GM19023 (cell line): ENCODE measurements around the gene LDLRAP1.
"Not testable (repeated sequence)": the region's sequence is repeated elsewhere in the genome, so short reads cannot be mapped to it uniquely, and the experiment has no call there.

Experiments used
- ATAC-seq: cut with Tn5 transposase; IDR thresholded peaks from one replicate; pipeline ENCODE4 v1.9.1; 2021; ENCODE audit warnings: mild to moderate bottlenecking, moderate library complexity; ENCODE audit not compliant: unreplicated experiment

LDLRAP1 gene, protein sequence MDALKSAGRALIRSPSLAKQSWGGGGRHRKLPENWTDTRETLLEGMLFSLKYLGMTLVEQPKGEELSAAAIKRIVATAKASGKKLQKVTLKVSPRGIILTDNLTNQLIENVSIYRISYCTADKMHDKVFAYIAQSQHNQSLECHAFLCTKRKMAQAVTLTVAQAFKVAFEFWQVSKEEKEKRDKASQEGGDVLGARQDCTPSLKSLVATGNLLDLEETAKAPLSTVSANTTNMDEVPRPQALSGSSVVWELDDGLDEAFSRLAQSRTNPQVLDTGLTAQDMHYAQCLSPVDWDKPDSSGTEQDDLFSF

DNA sequence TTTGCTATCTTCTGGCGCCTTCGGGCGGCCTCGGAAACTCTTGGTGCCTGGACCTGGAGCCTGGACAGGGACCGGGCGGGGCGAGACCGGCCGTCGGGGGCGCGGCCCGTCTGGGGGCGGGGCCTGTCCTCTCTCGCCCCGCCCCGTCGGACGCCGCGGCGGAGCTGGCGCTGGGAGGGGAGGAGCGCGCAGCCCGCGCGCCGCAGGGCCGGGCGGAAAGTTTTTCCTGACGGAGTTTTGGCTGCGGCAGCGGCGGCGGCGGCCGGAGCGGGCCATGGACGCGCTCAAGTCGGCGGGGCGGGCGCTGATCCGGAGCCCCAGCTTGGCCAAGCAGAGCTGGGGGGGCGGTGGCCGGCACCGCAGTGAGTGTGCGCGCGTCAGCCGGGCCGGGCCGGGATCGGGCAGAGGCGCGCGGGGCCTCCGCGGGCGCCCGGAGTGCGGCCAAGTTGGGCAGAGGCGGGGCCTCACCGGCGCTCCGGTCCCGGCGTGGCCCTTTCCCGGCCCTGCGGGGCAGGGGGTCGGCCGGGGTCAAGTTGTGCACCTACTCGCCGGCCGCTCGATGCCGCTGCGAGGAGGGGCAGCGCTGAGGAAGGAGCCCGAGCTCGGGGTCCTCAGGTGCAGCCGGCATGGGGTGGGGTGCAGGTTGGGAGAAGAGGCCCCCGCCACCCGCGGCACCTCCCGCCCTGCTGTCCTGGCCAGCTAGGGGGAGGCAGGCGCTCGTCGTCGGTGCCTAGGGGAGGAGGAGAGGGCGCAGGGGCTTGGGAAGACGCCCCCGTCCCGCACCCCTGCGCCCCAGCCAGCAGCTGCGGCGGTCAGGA, at the start of gene LDLRAP1:
TSS of gene LDLRAP1 (plus strand) at position 182 of the 818 bp plus-strand sequence. CDS start at position 275, 93 bp downstream.
- ATAC-seq = peak; percentile 89

DNA sequence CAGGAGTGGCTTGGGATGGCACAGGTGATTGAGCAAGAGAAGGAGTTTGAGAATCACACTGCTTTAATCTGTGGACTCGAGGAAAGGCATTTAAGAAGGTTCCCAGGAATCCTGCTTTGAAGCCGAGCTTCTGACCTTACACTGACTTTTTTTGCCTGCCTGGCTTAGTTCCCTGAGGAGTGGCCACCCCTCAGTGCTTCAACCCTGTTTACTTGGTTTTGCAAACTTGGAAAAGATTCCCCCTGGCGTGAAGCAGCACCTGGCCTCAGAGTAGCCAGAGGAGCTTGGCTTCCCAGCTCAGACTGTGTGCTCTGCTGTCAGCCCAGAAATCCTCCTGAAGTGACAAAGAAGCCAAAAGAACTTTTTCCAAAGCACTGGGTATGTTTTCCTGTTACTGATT, 48.5 kb upstream of the LDLRAP1 start:
- no peak for ATAC-seq

DNA sequence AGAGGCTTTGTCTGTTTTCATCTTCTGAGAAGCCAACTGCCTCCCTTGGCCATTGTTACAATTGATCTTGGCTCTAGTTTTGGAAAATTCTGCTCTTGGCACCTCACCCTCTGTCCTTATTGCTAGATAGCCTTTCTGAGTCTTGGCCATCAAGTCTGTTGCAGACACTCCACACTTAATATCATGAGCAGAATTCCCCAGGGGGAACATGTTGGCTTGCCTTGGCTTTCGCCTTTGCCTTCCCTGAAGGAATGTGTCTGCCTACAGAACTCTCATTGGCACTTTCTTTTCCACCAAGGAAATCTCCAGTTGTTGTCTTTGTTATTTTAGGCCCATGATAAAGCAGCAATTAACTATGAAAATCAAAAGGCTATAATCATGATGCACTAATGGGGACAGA, 42.7 kb upstream of the LDLRAP1 start:
- no peak for ATAC-seq

DNA sequence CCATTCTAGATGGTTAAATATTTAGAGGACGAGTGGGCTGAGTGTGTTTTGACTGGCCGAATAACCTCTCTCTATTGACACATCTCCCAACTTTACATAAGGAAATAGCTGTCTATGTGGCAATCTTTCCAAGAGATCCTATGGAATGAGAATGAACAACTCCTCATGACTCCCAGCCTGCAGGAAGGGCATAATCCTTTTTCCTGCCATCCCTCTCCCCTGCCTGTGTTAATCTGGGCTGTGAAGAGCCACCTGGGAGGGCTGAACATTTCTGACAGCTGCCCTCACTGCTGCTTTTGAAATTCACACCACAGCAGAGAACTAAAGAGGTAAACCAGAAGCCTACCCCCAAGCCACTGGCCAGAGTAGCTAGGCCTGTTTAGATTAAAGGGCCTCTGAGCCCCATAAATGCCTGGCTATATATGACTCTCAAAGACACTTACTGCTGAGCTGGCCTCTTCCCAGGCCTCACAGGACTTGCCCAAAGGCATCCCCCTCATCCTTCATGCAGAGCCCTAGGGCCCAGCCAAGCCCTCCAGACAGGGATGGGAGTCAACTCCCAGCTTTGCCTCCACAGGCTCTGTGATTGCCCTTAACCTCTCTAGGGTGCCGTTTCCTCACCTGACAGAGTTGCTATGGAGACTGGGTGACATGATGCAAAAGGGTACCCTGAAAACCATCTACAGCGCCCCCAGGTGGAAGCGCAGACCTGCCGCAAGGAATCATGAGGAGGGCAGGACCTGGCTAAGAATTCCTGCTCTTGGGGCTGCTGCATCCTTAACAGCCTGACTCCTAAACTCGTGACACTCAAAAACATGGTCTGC, 42.0 kb upstream of the LDLRAP1 start:
- no peak for ATAC-seq

DNA sequence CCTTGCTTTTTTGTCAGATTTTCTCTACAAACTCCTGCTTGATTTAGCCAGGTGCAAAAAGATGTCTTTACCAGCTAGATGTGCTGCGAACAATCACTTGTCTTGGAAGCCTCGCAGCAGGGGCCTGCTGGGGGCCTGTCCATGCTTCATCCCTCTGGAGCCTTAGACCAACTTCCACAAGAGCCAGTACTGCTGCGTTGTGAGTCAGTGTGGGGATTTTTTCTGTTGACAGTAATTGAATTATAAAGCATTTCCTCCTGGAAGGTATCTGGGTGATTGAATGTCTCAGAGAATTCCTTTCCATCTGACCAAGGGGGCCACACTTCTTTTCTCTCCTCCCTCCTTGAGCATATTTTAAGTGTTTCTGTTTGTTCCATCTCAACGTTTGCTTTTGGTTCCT, 40.4 kb upstream of the LDLRAP1 start:
- ATAC-seq = no peak

DNA sequence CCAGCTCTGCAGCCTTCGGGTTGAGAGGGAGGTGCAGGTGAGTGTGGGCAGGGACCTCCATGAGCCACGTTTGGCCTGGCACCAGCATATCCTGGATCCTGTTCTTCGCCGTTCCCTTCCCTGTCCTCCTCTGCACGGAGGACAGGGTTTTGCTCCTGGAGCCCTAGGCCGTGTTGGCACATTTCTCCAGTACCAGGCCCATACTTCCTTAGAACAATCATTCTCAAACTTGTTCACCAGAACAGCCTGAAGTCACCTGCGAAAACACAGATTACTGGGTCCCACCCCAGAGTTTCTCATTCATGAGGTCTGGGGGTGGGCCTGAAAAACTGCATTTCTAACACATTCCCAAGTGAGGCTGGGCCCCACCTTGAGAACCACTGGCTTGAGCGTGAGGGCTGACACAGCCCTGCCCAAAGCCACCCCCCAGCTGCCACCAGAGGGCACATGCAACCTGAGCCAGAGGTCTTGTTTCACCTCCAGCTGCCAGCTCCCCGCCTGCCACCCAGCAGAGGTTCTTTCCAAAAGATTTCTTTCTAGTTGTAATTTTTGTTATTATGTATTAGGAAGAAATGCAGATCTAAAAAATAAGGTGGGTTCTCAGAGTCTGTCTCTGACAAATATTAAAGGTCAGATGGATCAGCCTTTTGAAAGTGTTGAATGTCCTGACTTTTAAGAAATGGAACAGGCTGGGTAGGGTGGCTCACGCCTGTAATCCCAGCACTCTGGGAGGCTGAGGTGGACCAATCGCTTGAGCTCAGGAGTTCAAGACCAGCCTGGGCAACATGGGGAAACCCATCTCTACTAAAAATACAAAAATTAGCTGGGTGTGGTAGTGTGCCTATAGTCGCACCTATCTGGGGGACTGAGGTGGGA, 39.6 kb upstream of the LDLRAP1 start:
- no peak for ATAC-seq

DNA sequence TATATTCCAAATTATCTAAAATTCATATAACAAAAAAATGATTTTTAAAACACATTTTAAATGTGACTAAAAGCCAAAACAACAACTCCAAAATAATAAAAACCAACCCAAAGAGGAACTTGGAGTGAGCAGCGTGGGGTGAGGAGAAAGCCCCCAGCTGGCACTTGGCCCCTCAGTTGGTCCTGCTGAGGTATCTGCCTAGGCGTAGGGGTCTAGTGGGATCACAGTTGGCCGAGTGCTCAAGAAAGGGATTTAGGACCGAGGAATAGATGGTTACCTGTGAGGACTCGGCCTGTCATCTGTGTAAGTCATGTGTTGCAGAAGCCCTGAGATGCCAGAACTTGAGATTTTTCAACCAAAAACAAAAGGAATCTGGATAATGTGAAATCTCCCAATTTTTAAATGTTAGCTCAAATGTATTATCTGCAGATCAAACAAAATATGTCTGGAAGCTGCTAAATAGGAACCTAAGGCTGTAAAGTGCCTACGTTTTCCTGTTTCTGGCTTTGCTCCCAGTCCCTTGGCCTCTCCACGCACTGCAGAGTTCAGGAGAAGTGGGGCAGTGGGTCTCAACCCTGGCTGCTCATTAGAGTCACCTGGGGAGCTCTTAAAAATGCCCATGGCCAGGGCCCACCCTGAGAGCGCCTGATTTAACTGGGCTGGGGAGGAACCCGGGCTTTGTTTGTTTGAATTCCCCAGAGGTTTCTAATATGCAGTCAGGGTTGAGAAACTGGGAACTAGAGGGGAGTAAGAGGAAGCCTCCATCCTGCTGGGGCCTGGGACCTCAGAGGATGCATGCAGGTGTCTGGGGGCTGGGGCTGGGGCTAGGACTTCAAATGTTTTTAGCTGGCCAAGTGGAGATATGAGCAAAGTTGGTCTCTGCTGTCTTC, 38.5 kb upstream of the LDLRAP1 start:
- no peak for ATAC-seq

DNA sequence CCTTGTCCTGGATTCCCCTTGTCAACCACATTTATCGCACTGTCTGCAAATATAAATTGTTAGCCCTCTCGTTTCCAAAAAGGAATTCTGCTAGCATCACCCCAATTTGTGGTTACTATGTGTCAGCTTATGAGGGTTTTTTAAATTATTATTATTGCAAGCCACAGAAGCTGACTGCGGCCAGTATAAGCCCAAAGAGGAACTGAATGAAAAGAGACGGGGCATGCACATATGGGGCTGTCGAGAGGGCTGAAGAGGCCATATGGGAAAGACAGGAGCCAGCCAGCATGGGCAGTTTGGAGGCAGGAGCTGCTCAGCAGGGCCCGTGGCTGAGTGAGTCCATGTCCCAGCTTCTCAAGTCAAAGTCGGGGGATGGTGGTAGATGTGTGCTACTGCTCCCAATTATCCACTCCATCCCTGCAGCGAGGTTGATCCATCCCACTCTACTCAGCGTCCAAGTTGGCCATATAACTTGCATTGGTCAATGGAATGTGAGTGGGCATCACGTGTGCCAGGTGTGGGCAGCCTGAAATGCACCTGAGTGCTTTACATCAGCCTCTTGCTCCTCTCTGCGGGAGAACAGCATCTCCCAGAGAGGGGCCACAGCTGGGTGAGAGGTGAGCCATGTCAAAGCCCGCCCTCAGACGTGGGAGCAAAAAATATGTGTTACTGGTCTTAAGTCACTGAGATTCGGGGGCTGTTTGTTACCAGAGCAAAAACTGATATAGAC, 37.6 kb upstream of the LDLRAP1 start:
- no peak for ATAC-seq

DNA sequence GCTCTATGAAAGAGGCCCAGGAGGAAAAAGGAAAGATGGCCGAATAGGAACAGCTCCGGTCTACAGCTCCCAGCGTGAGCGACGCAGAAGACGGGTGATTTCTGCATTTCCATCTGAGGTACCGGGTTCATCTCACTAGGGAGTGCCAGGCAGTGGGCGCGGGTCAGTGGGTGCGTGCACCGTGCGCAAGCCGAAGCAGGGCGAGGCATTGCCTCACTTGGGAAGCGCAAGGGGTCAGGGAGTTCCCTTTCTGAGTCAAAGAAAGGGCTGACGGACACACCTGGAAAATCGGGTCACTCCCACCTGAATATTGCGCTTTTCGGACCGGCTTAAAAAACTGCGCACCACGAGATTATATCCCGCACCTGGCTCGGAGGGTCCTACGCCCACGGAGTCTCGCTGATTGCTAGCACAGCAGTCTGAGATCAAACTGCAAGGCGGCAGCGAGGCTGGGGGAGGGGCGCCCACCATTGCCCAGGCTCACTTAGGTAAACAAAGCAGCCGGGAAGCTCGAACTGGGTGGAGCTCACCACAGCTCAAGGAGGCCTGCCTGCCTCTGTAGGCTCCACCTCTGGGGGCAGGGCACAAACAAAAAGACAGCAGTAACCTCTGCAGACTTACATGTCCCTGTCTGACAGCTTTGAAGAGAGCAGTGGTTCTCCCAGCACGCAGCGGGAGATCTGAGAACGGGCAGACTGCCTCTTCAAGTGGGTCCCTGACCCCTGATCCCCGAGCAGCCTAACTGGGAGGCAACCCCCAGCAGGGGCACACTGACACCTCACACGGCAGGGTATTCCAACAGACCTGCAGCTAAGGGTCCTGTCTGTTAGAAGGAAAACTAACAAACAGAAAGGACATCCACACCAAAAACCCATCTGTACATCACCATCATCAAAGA, 36.6 kb upstream of the LDLRAP1 start:
- not testable (repeated sequence) for ATAC-seq

DNA sequence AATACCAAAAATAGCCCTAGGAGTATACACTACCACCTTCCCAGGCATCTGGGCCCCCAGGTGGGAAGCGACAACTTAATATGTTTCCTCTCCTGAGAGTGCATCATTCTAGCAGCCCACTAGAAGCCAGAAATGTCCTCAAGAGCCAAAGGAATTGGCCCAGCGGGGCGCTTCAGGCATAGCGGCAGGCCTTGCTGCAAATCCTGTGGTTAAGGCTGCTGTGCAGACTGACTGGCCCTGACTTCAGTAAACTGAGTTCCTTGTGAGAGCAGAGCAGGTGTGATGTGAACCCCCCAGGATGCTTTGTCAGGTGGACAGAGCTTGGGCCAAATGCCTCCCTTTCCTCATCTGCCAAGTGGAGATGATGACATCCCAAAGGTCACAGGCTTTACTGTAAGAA, 29.7 kb upstream of the LDLRAP1 start:
- no peak for ATAC-seq

DNA sequence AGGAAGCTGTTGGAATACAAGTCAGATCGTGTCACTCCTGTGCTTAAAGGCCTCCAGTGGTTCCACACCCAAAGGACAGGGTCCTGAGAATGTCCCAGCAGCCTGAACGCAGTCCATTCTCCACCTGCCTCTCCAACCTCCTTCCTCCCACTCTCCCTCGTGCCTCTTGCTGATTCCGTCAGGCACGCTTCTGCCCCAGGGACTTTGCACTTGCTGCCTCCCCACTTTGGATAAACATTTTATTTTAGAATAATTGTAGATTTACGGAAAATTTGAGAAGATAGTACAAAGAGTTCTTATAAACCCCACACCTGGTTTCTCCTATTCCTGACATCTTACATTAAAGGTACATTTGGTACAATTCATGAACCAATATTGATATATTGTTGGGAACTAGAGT, 28.4 kb upstream of the LDLRAP1 start:
- no peak for ATAC-seq

DNA sequence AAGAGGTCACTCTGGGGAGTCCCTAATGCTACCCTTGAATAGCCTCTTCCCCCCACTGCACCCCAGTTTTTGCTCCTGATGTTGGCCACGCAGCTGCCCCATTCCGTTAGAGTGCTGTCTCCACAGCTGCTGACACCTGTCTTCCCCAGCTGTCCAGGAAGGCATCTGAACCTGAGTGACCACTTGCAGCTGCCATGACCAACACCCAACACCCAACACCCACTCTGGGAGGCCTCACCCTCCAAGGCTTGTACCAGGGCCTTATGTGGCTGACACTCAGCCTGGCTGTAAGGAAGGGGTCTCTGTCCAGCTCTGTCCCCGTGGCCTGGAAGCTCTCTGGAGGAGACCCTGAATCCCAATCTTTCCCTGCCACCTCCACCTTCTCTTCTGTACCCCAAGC, 26.7 kb upstream of the LDLRAP1 start:
- no peak for ATAC-seq

DNA sequence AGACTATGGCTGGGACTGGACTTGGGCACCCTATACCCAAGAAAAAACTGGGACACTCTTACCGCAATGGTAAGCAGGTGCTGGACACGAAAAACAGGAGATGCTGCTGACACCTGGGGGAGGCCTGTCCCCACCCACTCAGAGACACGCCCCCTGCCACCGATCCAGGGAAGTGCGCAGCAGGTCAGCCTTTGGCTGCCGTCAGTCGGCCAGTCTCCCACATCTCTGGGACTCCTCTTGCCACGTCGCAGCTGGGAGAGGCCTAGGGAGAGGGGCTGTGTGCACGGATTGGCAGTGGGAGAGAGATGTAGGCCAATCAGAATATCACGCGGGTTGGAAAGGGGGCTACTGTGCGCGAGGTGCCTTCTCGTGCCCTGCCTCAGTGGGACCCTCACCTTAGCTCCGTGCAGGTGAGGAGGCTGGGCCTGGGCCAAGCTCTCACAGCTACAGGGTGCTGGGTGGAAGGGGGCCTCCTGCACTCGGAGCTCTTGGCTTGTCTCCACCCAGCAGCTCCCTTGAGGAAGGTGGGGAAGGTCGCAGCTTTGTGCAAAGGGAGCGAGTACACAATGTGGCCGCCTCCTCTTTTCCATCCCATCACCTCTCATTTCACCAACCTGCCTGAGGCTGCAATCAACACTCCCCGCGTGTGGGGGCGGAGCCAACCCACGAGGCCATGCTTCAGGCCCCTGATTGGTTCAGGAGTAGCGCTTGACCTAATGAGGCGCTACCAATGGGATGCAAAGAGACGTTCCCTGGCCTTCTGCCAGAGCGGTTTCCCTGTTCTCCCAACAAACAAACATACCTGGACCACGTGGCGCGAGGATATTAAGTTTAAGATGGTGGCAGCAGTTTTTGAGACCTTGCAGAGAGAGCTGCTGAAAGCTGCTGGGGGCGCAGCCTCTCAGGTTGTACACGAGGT, 25.7 kb upstream of the LDLRAP1 start:
- no peak for ATAC-seq

DNA sequence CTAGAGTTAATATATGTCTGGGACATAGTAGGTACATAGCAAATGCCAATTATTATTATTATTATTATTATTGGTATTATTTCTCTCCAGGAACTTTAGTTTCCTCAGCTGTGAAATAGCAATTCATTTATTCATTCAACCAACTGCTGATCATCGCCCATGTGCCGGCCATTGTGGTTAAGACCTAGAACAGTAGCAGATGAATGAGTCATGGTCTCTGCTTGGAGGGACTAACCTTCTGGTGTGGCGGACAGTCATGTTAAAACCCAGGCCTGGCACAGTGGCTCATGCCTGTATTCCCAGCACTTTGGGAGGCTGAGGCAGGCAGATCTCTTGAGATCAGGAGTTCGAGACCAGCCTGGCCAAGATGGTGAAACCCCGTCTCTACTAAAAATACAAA, 23.8 kb upstream of the LDLRAP1 start:
- ATAC-seq = no peak

DNA sequence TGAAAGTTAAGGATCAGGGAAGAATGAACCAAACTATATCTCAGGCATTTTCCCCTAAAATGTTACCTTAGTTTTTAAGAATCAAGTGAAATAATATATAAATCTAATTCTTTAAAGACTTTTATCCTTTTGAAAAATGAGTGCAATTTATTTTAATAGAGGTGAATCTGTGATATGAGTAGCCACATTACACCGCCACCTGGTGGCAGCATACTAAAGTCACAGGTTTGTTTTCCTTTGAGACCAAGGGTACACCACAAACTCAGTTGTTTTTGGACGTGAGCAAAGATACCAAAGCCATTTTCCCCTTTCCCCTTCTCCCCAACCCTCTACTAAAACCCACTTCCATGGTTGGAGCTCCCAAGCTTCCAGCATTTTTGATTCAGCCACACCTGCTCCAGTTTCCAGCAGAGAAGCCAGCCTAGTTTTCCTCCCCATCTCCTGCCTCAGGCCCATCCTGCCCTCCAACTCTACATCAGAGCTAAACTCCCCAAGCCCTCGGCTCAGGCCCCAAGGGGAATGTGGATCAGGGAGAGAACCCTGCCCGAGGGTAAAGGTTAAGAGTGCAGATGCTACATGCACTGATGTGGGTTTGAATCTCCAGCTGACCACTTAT, 22.9 kb upstream of the LDLRAP1 start:
- ATAC-seq = no peak

DNA sequence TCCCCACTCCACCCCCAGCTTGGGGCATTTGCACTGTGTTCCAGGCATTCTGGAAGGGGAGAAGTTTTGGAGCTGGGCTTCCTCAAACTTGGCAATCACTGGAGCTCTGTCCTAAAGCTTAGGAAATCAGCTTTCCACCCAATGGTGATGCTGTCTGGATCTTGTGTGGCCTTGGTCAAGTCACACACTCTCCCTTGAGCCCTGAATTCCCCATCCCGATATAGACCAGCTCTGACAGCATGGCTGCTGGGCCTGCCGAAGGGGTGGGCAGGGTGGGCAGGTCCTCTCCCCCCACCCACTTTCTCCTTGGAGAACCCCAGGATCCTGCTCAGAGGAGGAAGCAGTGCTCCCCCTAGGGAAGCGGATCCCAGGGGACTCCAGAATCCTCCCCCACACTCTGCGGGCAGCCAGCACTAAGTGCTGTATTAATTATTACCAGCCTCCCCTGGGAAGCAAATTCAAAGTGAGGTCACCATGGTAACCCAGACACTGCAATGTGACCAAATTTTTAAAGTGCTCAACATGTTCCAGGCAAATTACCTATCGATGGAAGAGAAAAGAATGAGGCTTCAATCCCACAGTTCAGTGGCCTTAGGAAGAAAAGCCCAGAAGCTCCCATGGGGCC, 21.3 kb upstream of the LDLRAP1 start:
- no peak for ATAC-seq
